PC-3 (cell line): ENCODE data around the gene TUBA1A.

Experiments used
- EZH2phosphoT487 ChIP-seq: fragments of 300-600 bp; sonication (generic); IDR thresholded peaks from 2 replicates; pipeline ENCODE4 v1.6.1; 2018; ENCODE audit warnings: mild to moderate bottlenecking, antibody characterized with exemption, low read length, borderline replicate concordance
- TF ChIP-seq, protein P1 (sequence below): fragments of 300-600 bp; sonication (generic); conservative IDR thresholded peaks from 2 replicates; pipeline ENCODE4 v1.5.1; 2017; ENCODE audit warnings: antibody characterized with exemption, low read depth, mild to moderate bottlenecking, low read length

DNA sequence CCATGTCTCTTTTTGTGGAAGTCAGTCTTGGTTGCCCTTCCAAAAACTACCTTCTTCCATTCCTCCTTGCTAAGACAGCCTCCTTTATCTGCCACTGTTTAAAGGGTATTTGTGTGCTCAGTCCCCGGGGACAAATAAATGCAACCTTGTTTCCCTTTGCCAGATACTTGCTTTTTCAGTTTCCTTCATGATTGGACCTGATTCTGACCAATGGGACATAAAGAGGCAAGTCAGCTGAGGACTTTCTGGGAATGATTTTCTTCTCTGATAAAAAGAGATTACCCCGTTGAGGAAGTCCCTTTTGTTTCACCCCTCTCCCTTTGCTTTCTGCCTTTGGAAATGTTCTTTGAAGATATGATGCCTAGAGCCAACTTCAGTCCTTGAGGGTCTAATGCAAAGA, 50.3 kb downstream of the TUBA1A start:
- TF ChIP-seq, protein P1, sequence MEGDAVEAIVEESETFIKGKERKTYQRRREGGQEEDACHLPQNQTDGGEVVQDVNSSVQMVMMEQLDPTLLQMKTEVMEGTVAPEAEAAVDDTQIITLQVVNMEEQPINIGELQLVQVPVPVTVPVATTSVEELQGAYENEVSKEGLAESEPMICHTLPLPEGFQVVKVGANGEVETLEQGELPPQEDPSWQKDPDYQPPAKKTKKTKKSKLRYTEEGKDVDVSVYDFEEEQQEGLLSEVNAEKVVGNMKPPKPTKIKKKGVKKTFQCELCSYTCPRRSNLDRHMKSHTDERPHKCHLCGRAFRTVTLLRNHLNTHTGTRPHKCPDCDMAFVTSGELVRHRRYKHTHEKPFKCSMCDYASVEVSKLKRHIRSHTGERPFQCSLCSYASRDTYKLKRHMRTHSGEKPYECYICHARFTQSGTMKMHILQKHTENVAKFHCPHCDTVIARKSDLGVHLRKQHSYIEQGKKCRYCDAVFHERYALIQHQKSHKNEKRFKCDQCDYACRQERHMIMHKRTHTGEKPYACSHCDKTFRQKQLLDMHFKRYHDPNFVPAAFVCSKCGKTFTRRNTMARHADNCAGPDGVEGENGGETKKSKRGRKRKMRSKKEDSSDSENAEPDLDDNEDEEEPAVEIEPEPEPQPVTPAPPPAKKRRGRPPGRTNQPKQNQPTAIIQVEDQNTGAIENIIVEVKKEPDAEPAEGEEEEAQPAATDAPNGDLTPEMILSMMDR, result no peak
- no peak for TF ChIP-seq EZH2phosphoT487
